HepG2 (cell line): ENCODE data around the gene TRMT1. TPM values are rescaled to one million over a fixed set of nuclear protein-coding genes. Genes with fewer than 3 reads are reported as not detected.

Source experiments
- ATAC-seq: fragments of 200-7000 bp; cut with Tn5 transposase; 3 replicates; pipeline ENCODE4 v1.9.1; 2020; ENCODE audit warnings: mild to moderate bottlenecking, moderate library complexity
- BruUV-seq: library from RNA; stranded (reverse); fragments of 400-500 nt; replicated peaks from 2 replicates; lab custom pipeline; 2021; lab: Mats Ljungman, UMichigan
- CTCF ChIA-PET: fragments of 300-600 bp; formaldehyde crosslinking; extraction: SDS; loops from one replicate; lab custom pipeline; 2021; ENCODE audit warnings: low total read pairs, inconsistent platforms, low intra/inter-chr PET ratio; lab: Yijun Ruan, JAX
- POLR2A ChIA-PET: fragments of 350-600 bp; sonication (Branson Sonifier 250); formaldehyde crosslinking; loops from one replicate; lab custom pipeline; 2020; ENCODE audit warnings: antibody characterized with exemption, inconsistent platforms; lab: Yijun Ruan, JAX
- DNase-seq: peaks from one replicate; pipeline ENCODE4 v3.0.0-alpha.2; 2015; ENCODE audit warnings: low spot score
- FAIRE-seq: peaks from 3 replicates; lab custom pipeline; 2011; peaks lifted over from hg19 to GRCh38; lab: Jason Lieb, UNC
- H2AFZ ChIP-seq: one replicate; pipeline ENCODE4 v1.6.1; 2011; ENCODE audit warnings: low read length, inconsistent platforms
- H3K27ac ChIP-seq: fragments of 300-600 bp; 3 replicates; pipeline ENCODE4 v1.8.0; 2011; ENCODE audit warnings: mixed run types, mild to moderate bottlenecking, mixed read lengths, low read length, inconsistent platforms; ENCODE audit not compliant: insufficient read depth; ENCODE audit errors: extremely low read length
- H3K27me3 ChIP-seq, 2 experiments: fragments of 200-600 bp in 1 of 2; 2 replicates in 1 of 2; 3 replicates in 1 of 2; pipeline versions ENCODE4 v1.6.0 to v1.8.0; 2011; ENCODE audit warnings: low read length in 2 of 2, mild to moderate bottlenecking in 2 of 2, moderate library complexity in 2 of 2, inconsistent platforms in 1 of 2; ENCODE audit not compliant: insufficient read depth in 2 of 2, control insufficient read depth in 1 of 2
- H3K36me3 ChIP-seq, 2 experiments: fragments of 200-600 bp in 1 of 2; replicated peaks in 1 of 2; 2 replicates in 1 of 2; 3 replicates in 1 of 2; pipeline versions ENCODE4 v1.5.1 to v1.8.0; 2011; ENCODE audit warnings: low read length in 2 of 2, inconsistent platforms in 1 of 2; ENCODE audit not compliant: insufficient read depth in 2 of 2, control insufficient read depth in 1 of 2
- H3K4me1 ChIP-seq: 2 replicates; pipeline ENCODE4 v1.5.1; 2012; ENCODE audit warnings: low read length, inconsistent platforms; ENCODE audit not compliant: insufficient read depth
- H3K4me2 ChIP-seq: 2 replicates; pipeline ENCODE4 v1.6.0; 2011; ENCODE audit warnings: low read depth, low read length, inconsistent platforms
- H3K4me3 ChIP-seq, 3 experiments: fragments of 200-600 bp in 1 of 3; sonication (generic), shearing (Covaris generic) in 1 of 3; replicated peaks in 1 of 3; 2 replicates each; pipeline ENCODE4 v1.5.1; 2011 to 2016; ENCODE audit warnings: low read length in 3 of 3, inconsistent platforms in 2 of 3, low read depth in 2 of 3, mild to moderate bottlenecking in 2 of 3, control low read depth in 1 of 3, mixed read lengths in 1 of 3; ENCODE audit not compliant: insufficient read depth in 1 of 3
- H3K79me2 ChIP-seq: one replicate; pipeline ENCODE4 v1.6.1; 2011; ENCODE audit warnings: low read length, inconsistent platforms; ENCODE audit not compliant: insufficient read depth
- H3K9ac ChIP-seq: 2 replicates; pipeline ENCODE4 v1.6.0; 2011; ENCODE audit warnings: mild to moderate bottlenecking, low read depth, low read length, inconsistent platforms; ENCODE audit not compliant: insufficient read depth
- H3K9me3 ChIP-seq: 2 replicates; pipeline ENCODE4 v1.5.1; 2012; ENCODE audit warnings: mild to moderate bottlenecking, low read length
- H4K20me1 ChIP-seq: 2 replicates; pipeline ENCODE4 v1.6.0; 2011; ENCODE audit warnings: inconsistent platforms, mild to moderate bottlenecking, low read length, moderate library complexity; ENCODE audit not compliant: insufficient read depth
- AGO2 ChIP-seq: fragments of 200-400 bp; formaldehyde crosslinking; optimal IDR thresholded peaks from 2 replicates; pipeline ENCODE3; 2017; ENCODE audit warnings: mild to moderate bottlenecking, low read depth, low read length, moderate library complexity
- ZBTB33 ChIP-seq: sonication (generic); formaldehyde crosslinking; IDR thresholded peaks from 2 replicates; pipeline ENCODE4 v1.4.0; 2020; ENCODE audit warnings: missing genetic modification reagents
- ZNF160 ChIP-seq: sonication (generic); formaldehyde crosslinking; IDR thresholded peaks from 2 replicates; pipeline ENCODE4 v1.8.0; 2022; ENCODE audit warnings: mild to moderate bottlenecking, inconsistent platforms, missing genetic modification reagents
- ZNF263 ChIP-seq: sonication (generic); formaldehyde crosslinking; IDR thresholded peaks from 2 replicates; pipeline ENCODE4 v1.4.0; 2020; ENCODE audit warnings: missing genetic modification reagents
- ZNF619 ChIP-seq: sonication (generic); formaldehyde crosslinking; IDR thresholded peaks from 2 replicates; pipeline ENCODE4 v1.4.0; 2020; ENCODE audit warnings: mild to moderate bottlenecking, missing genetic modification reagents
- ZNF629 ChIP-seq: sonication (generic); formaldehyde crosslinking; conservative IDR thresholded peaks from 2 replicates; pipeline ENCODE4 v1.5.0; 2020; ENCODE audit warnings: missing genetic modification reagents
- WGBS: methylation state at CpG from one replicate; pipeline ENCODE4 v1.1.6; 2017; ENCODE audit warnings: low lambda C conversion rate; 5-methylcytosine and 5-hydroxymethylcytosine counted together
- in situ Hi-C: cut with HindIII; loops from 2 replicates; pipeline ENCODE4 v1.10.0; 2017; ENCODE audit warnings: low pct_unique_long_range_greater_than_20kb; ENCODE audit not compliant: extremely low pct_ligation_motif_present
- intact Hi-C: fragments of 100-400 bp; cut with micrococcal nuclease; formaldehyde crosslinking; loops from one replicate; pipeline ENCODE4 v1.10.0; 2022; ENCODE audit not compliant: unreplicated experiment
- polyA plus RNA-seq, 8 experiments: library from polyadenylated mRNA; depleted of rRNA in 3 of 8; stranded (reverse) in 7 of 8; unstranded in 1 of 8; fragments of >200 nt; fragmentation: Illumina TruSeq in 4 of 8; extraction: Trizol in 4 of 8; gene quantifications; 2 replicates each; pipeline versions ENCODE4 v1.2.1 to v1.2.3, GENCODE V29; 2011 to 2016; ENCODE audit warnings: low read depth in 4 of 8, missing spikeins in 1 of 8, mixed read lengths in 1 of 8; ENCODE audit not compliant: insufficient read depth in 1 of 8
- total RNA-seq, 5 experiments: library from RNA; depleted of rRNA; stranded (reverse); fragments of >200 nt; fragmentation: Illumina TruSeq; extraction: Trizol; gene quantifications; 2 replicates each; pipeline ENCODE4 v1.2.3, GENCODE V29; 2016; ENCODE audit warnings: low read depth in 1 of 5

The TRMT1 gene
- total and polyA plus RNA-seq, 2 of the 13 experiments (the other 11 are each of a cell fraction or from before 2014, with no cell fraction given), result 35.5 to 44.1 TPM

GRCh38 chr19:13122980-13123957 lies 6.7 kb upstream of the TRMT1 start:
- TF ChIP-seq ZBTB33 (peak; percentile 67; the same call in 1 of the 2 replicates), AGO2 (peak; percentile 34), ZNF619 (no peak), ZNF160 (no peak), ZNF629 (CRISPR knock-in tag) (peak; percentile 81), ZNF263 (peak; percentile 79)
- Histone ChIP-seq H3K4me2 (no peak overlapping the region), H3K79me2 (peaks cover 74% of the 10 kb centered on the region), H3K9ac (no peak overlapping the region), H3K36me3 (peaks cover 8 to 40% of the 10 kb centered on the region in 2 experiments; a peak in 4 of 5 replicates), H3K27me3 (no peaks in the 10 kb centered on the region), H3K27ac (no peak overlapping the region), H3K4me3 (no peak overlapping the region), H3K9me3 (no peaks in the 10 kb centered on the region), H4K20me1 (peaks cover 22% of the 10 kb centered on the region), H3K4me1 (peaks cover 41% of the 10 kb centered on the region), H2AFZ (no peak overlapping the region)
- FAIRE-seq (no peak), ATAC-seq (no peak), DNase-seq (no peak)
- ChIA-PET CTCF (no interaction called here), POLR2A (no interaction called here)
- 94% methylated on average over 20 of the region's 20 CpGs for WGBS
- no TSS peak for BruUV-seq
- intact Hi-C loops (no loop called here), in situ Hi-C loops (no loop called here)
